BLaER1 (cell line): ENCODE measurements around the gene VEGFA.

Experiments
- H3K27ac ChIP-seq: shearing (Covaris generic); formaldehyde crosslinking; 2 replicates; pipeline ENCODE4 v1.8.1; 2022
- H3K27me3 ChIP-seq: shearing (Covaris generic); formaldehyde crosslinking; 2 replicates; pipeline ENCODE4 v1.8.1; 2022
- H3K36me3 ChIP-seq: shearing (Covaris generic); formaldehyde crosslinking; 2 replicates; pipeline ENCODE4 v1.8.1; 2022
- H3K4me1 ChIP-seq: shearing (Covaris generic); formaldehyde crosslinking; 2 replicates; pipeline ENCODE4 v1.8.1; 2022
- H3K4me2 ChIP-seq: shearing (Covaris generic); formaldehyde crosslinking; 2 replicates; pipeline ENCODE4 v1.8.1; 2022
- H3K4me3 ChIP-seq: shearing (Covaris generic); formaldehyde crosslinking; 2 replicates; pipeline ENCODE4 v1.8.1; 2022
- H3K9ac ChIP-seq: shearing (Covaris generic); formaldehyde crosslinking; 2 replicates; pipeline ENCODE4 v1.8.1; 2022
- H3K9me3 ChIP-seq: shearing (Covaris generic); formaldehyde crosslinking; 2 replicates; pipeline ENCODE4 v1.8.1; 2022
- H4K20me1 ChIP-seq: shearing (Covaris generic); formaldehyde crosslinking; 2 replicates; pipeline ENCODE4 v1.8.1; 2022
- Cebpa-rat ChIP-seq: shearing (Covaris generic); IDR thresholded peaks from 2 replicates; pipeline ENCODE4 v1.8.1; 2022

Gene VEGFA

GRCh38 chr6:43776799-43777776 lies 7.1 kb downstream of the VEGFA start:
- Histone ChIP-seq H4K20me1 (peaks cover 95% of the 10 kb centered on the region), H3K4me1 (peaks cover 97% of the 10 kb centered on the region), H3K27ac (peak overlapping the region; percentile 37; the same call in 1 of the 2 replicates), H3K4me2 (peak overlapping the region; percentile 97), H3K27me3 (no peaks in the 10 kb centered on the region), H3K9ac (0 out of 2 replicates have a peak overlapping the region, but pooled peaks have one; percentile 2), H3K36me3 (peaks cover 62% of the 10 kb centered on the region), H3K9me3 (no peaks in the 10 kb centered on the region), H3K4me3 (no peak overlapping the region)
- TF ChIP-seq Cebpa-rat: no peak

GRCh38 chr6:43778131-43778855 lies 8.3 kb downstream of the VEGFA start:
- H3K27me3 ChIP-seq: no peaks in the 10 kb centered on the region
- H3K9me3 ChIP-seq: no peaks in the 10 kb centered on the region
- peaks cover 100% of the 10 kb centered on the region for H4K20me1 ChIP-seq
- TF ChIP-seq Cebpa-rat: no peak
- no peak overlapping the region for H3K4me3 ChIP-seq
- H3K27ac ChIP-seq: no peak overlapping the region
- H3K4me1 ChIP-seq: peaks cover 98% of the 10 kb centered on the region
- no peak overlapping the region for H3K4me2 ChIP-seq
- no peak overlapping the region for H3K9ac ChIP-seq
- H3K36me3 ChIP-seq: peaks cover 74% of the 10 kb centered on the region

GRCh38 chr6:43778976-43779851 lies 9.2 kb downstream of the VEGFA start:
- no peak overlapping the region for H3K27ac ChIP-seq
- no peaks in the 10 kb centered on the region for H3K9me3 ChIP-seq
- no peaks in the 10 kb centered on the region for H3K27me3 ChIP-seq
- TF ChIP-seq Cebpa-rat: no peak
- H3K4me3 ChIP-seq: no peak overlapping the region
- H3K36me3 ChIP-seq: peaks cover 83% of the 10 kb centered on the region
- H3K4me2 ChIP-seq: no peak overlapping the region; the same call in 1 of the 2 replicates
- H3K4me1 ChIP-seq: peaks cover 98% of the 10 kb centered on the region
- H3K9ac ChIP-seq: 0 out of 2 replicates have a peak overlapping the region, but pooled peaks have one; percentile 34
- H4K20me1 ChIP-seq: peaks cover 100% of the 10 kb centered on the region

- H3K4me1 ChIP-seq: peaks cover 96% of the 10 kb centered on the region
- H3K4me2 ChIP-seq: no peak overlapping the region; the same call in 1 of the 2 replicates
- no peaks in the 10 kb centered on the region for H3K27me3 ChIP-seq
- 0 out of 2 replicates have a peak overlapping the region, but pooled peaks have one; percentile 34 for H3K9ac ChIP-seq
- H4K20me1 ChIP-seq: peaks cover 100% of the 10 kb centered on the region
- peaks cover 88% of the 10 kb centered on the region for H3K36me3 ChIP-seq
- TF ChIP-seq Cebpa-rat: no peak
- H3K9me3 ChIP-seq: no peaks in the 10 kb centered on the region
- no peak overlapping the region for H3K4me3 ChIP-seq
- H3K27ac ChIP-seq: 0 out of 2 replicates have a peak overlapping the region, but pooled peaks have one; percentile 18
Measured at GRCh38 chr6:43779852-43780236, 9.8 kb downstream of the VEGFA start.

- Histone ChIP-seq H3K27ac (0 out of 2 replicates have a peak overlapping the region, but pooled peaks have one; percentile 18), H3K9me3 (no peaks in the 10 kb centered on the region), H3K36me3 (peaks cover 93% of the 10 kb centered on the region), H4K20me1 (peaks cover 100% of the 10 kb centered on the region), H3K4me2 (no peak overlapping the region), H3K4me1 (peaks cover 95% of the 10 kb centered on the region), H3K27me3 (no peaks in the 10 kb centered on the region), H3K4me3 (no peak overlapping the region), H3K9ac (0 out of 2 replicates have a peak overlapping the region, but pooled peaks have one; percentile 34)
- no peak for TF ChIP-seq Cebpa-rat
Measured at GRCh38 chr6:43780293-43780692, 10.3 kb downstream of the VEGFA start.

GRCh38 chr6:43780941-43781928 lies 11.2 kb downstream of the VEGFA start:
- Histone ChIP-seq H3K4me3 (no peak overlapping the region), H3K36me3 (peaks cover 93% of the 10 kb centered on the region), H3K27ac (no peak overlapping the region), H4K20me1 (peaks cover 100% of the 10 kb centered on the region), H3K4me1 (peaks cover 89% of the 10 kb centered on the region), H3K9ac (no peak overlapping the region), H3K27me3 (no peaks in the 10 kb centered on the region), H3K9me3 (no peaks in the 10 kb centered on the region), H3K4me2 (no peak overlapping the region)
- no peak for TF ChIP-seq Cebpa-rat

GRCh38 chr6:43781941-43782704 lies 12.1 kb downstream of the VEGFA start:
- Histone ChIP-seq H3K9ac (no peak overlapping the region), H3K4me2 (no peak overlapping the region), H4K20me1 (peaks cover 100% of the 10 kb centered on the region), H3K4me1 (peaks cover 80% of the 10 kb centered on the region), H3K27me3 (no peaks in the 10 kb centered on the region), H3K4me3 (no peak overlapping the region), H3K27ac (no peak overlapping the region), H3K9me3 (no peaks in the 10 kb centered on the region), H3K36me3 (peaks cover 92% of the 10 kb centered on the region)
- TF ChIP-seq Cebpa-rat: no peak
